DMS153 treated with DMSO at 0.1 percent for 48 hours (cell line): ENCODE measurements around the gene FAHD1.

Experiments used
- DNase-seq: peaks from one replicate; lab custom pipeline; 2025; ENCODE audit not compliant: unreplicated experiment; lab: John Stamatoyannopoulos, UW

Gene FAHD1

DNA sequence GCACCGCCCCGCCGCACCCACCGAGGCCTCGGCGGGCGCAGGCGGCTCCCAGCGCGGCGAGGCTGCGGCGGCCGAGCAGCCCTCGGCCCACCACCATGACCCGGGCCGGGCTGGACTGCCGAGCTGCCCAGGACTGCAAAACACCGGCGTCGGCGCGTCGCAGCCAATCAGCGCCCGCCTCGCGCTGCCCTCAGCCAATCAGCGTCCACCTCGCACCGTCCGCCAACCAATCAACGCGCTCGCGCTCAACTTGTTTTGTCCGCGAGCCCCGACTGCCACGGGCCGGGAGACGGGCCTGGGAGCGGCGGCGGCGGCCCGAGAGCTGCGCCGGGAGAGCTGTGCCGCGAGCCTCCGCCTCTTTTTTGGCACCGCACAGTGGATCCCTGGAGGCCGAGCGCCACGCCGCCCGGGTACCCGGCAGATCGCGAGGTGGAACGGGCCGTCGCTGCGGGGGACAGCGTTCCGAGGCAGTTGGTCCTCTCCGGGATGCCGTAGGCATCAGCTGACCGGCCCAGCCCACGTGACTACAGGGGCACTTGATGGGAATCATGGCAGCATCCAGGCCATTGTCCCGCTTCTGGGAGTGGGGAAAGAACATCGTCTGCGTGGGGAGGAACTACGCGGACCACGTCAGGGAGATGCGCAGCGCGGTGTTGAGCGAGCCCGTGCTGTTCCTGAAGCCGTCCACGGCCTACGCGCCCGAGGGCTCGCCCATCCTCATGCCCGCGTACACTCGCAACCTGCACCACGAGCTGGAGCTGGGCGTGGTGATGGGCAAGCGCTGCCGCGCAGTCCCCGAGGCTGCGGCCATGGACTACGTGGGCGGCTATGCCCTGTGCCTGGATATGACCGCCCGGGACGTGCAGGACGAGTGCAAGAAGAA, at the start of gene FAHD1, which contains the start of gene HAGH:
Gene FAHD1 (plus strand): TSS at position 516 of the 883 bp plus-strand sequence. CDS start 33 bp downstream, at position 549.
Gene HAGH (minus strand): TSS at position 135 of the 883 bp plus-strand sequence. CDS start 38 bp downstream, at position 97.
- peak; percentile 92 for DNase-seq

DNA sequence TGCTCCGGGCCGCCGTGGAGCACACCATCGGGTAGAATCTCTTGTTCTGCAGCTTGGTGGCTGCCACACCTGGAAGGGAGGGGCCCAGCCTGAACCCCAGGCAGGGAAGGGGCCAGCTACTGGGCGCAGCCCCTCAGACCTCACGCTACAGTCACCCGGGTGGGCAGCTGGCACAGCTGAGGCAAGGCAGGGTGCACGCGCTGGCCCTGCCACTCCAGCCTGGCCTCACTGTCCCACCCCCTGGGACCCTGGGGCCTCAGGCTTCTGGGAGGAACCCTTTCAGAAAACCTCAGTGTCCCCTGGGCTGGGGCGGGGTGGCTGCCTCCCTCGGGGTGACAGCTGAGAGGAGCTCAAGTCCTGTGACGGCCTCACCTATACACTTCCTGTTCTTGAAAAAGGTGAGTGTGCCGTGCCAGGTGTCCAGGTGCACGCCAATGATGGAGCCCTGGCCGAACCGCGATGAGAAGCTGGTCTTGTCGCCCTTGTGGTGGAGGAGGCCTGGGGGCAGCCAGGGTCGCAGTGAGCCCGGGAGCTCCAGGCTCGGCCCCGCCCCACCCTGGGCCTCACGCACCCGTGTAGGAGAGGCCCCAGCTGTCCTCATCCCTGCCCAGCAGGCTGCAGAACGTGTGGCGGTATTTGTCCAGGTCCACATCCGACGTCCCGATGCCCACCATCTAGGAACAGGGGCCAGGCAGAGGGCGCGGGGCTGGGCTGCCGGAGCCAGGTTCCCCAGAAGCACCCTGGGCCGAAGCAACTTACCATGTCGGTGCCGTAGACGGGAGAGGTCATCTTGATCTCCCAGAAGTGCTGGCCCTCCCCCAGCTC, 49.4 kb upstream of the FAHD1 start:
- DNase-seq, result no peak

DNA sequence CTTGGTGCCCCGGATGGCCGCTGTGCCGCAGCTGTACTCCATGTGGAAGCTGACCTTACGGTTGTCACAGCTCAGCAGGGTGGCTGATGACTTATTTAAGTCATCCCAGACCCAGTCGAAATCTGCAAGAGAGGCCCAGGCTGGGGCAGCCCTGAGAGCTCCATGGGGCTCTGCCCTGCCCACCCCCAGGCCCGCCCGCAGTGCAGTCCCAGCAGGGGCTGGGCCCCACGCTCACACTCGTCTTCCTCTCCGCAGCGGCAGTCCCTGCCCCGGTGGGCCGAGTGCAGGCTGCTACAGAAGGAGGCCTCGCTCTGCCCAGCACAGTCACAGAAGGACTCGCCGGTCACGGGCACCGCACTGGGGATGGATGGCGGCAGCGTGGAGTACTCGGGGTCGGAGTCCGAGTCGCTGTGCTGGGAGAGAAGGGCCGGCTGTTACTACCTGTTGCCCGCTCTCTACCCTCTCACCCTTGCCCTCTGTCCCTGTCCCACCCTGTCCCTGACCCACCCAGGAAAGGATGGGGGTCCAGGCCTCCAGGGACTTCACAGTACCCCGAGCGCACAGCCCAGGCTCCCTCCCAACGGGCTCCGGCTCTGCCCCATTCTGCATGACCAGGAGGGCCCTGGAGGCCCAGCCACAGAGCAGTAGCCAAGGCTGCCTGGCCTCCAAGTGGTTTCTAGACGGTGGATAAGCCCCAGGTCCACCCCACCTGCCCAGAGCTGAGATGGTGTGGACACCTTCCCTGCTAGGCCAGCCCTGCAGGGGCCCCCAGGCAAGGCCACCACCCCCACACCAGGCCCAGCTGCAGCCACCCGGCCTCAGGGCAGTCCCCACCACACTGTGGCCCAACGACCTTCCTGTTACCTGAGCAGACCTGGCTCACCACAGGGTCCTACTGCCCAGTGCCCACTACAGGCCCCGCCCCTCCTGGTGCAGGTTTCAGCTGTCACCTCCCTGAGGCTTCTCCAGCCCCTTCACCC, 48.5 kb upstream of the FAHD1 start:
- no peak for DNase-seq

DNA sequence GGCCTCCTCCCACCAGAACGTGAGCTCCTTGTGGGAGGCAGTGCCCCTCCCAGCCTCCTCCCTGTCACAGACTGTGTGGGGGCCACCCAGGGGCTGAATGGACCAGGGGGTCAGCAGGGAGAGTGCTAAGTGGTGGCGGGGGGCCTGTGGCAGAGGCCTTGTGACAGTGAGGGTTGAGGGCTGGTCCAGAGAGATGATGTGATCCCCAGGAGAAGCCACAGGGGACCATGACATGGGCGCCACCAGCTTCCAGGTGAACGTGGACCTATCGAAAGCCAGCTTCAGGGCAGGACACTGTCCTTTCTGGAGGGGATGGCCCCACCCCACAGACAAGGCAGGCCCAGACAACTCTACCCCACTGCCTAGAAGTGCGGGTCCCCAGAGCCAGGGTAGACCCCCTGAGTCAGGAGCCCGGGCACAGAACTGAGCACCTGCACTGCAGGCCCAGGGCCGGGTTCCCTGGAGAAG, 47.7 kb upstream of the FAHD1 start:
- DNase-seq, result no peak

DNA sequence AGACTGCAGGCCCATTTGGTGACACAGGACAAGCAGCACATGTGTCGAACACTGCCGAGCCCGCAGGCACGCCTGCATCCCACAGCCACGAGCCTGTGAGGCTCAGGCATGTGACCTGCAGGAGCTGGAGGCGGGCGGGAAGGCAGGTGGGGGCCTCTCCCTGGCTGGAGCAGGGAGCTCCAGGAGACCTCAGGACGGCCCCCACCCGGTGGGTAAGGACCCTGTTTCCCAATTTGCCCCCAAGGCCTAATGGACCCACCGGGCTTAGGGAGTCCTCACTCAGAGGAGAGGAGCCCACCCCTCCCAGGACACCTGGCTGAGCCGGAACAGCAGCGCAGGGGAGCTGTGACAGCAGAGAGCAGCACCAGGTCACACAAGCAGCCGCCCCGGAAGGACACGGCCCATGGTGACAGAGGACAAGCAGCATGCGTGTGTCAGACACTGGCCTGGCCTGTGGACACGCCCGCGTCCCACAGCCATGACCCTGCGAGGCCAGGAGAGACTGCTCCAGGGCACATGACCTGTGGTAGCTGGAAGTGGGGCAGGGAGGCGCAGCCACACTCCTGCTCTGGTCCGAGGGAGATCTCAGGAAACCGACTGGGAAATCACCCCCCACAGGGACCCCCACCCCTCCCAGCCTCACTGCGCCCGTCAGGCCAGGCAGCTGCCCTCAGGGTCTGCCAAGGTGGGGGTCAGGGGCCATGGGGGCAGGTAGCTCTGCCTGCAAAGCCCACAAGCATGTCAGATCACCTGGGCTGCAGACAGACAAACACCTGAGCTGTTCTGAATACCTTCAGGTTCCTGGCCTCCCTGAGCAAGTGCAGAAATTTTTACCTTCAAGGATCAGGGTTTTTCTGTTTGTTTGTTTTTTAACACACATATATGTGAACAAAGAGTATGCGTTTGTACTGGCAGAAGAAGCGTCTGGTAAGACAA, 47.0 kb upstream of the FAHD1 start:
- DNase-seq, result no peak

DNA sequence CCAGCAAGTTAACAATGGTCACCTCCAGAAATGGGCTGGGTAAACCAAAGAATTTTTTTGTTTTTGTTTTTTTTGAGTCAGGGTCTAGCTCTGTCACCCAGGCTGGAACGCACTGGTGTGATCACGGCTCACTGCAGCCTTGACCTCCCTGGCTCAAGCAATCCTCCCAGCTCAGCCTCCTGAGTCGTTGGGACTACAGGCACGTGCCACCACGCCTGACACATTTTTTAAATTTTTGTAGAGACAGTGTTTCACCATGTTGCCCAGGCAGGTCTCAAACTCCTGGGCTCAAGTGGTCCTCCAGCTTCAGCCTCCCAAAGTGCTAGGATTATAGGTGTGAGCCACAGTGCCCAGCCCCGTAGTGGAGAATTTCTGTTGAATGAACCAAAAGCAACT, 46.3 kb upstream of the FAHD1 start:
- no peak for DNase-seq

DNA sequence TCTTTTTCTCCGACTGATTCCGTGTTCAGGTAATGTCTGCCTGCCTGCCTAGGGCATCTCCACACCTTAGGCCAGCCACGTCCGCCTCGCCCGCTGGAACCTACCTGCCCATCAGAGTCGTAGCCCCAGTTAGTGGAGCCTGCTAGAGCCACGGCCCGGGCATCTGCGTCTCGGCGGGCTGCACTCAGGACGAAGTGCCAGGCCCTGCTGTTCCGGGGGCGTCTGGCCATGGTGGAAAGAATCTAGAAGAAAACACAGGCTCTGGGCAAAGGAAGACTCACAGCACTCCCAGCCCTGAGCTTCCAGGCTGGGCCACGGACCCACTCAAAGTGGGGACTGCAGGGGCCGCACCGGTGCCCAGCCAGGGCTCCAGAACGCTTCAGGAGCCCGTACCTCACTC, 45.8 kb upstream of the FAHD1 start:
- DNase-seq, result no peak

DNA sequence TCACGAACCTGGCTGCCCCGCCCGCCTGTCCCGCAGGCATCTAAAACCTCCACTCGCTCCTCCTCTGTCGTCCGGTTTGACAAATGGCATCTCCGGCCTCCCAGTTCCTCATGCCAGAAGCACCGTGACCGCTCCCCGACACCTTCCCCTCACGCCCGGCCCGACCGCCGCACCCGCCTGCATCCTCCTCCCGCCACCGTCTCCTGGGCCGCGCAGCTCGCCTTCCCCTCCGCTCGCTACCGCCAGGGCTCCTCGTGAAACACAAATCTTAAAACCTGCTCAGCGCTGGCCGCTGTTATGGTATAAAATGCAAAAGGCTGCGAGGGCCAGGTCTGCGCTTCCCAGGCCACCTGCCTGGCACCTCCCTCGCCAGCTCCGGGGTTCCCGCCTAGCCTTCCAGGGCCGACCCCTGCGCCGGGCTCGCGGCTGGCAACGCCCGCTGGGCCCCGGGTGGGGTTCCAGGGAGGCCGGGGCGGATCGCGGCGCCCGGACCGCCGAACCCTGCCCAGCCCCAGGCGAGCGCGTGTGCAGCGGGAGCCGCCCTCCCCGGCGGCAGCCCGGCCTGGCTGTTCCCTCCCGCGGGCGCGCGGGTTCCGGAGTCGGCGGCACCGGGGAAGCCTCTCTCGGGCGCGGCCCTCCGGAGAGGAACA, 45.1 kb upstream of the FAHD1 start:
- no peak for DNase-seq

DNA sequence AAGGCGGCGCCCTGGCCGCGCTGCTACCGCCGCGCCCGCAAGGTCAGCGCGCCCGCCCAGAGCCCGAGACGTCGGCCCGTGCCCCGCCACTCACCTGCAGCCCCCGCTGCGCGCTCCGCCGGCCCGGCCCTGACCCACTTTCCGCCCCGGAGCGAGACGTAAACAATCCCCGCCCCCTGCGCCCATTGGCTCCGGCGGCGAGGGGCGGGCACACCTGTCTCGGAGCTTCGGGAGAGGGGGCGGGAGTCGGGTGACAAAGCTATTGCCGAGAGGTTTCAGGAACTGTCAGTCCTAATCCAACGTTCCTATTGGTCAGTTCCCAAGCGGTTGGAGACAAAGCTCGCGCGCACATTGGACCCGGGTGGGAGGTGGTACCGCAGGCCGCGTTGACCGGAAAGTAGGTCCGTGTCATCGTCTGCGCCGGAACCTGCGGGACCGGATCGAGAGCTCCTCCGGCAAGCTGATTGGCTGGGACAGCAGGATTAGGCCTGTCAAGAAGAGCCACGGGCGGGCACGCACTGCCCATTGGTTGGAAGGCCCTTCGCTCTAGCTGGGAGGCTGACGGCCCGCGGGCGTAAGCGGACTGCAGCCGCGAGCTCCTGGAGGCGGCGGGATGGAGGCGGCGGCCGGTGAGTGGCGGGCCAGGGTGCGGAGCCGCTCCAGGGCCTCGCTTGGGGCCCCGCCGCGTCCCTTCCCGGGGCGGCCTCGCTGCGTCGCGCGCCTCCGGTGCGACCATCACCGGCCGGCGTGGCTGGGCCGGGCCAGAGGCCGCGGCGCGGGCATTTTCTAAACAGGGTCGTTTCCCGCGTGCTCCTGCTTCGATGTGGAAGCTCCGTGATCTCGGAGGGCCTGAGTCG, 44.4 kb upstream of the FAHD1 start, which contains the start of the genes NUBP2 and SPSB3:
Gene NUBP2 (plus strand): TSS at position 553 of the 857 bp plus-strand sequence. CDS start 61 bp downstream, at position 614.
Gene SPSB3 (minus strand): TSS at position 164 of the 857 bp plus-strand sequence. CDS start 1,088 bp downstream, outside the sequence.
- peak; percentile 99 for DNase-seq

DNA sequence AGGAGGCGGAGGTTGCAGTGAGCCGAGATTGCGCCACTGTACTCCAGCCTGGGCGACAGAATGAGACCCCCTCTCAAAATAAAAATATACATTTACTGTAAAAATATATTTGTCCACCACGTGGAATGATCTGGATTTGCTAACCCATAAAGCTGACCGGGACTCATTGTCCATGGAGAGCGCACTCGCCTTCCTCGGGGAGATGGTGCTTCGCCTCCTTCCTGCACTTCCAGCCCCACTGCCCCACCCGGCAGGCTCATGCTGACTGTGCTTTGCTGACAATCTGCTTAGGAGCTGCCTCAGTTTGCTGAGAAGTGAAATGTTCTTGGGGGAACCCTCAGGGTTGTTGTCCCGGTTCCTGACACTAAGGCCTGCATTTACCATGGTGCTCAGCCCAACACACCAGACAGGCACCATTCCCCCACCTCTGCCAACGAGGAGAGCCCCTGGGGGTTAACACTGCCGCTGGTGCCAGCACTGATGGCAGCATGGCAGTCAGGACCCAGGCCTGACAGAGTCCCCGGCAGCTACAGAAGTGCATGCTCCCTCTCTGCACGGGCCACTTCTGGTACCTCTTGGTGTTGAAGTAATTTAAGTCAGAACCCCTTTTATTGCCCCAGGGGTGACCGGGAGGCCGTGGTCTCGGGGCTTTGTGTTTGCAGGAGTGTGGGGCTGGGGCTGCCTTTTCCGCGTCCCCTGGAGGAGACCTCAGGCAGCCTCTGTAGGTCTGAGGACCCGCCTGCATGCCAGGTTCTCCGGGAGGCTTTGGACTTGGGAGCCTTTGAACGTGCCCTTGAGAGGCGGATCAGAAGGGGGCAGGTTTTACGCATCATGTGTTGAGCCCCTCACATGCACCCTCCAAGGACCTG, 41.8 kb upstream of the FAHD1 start:
- DNase-seq, result no peak

DNA sequence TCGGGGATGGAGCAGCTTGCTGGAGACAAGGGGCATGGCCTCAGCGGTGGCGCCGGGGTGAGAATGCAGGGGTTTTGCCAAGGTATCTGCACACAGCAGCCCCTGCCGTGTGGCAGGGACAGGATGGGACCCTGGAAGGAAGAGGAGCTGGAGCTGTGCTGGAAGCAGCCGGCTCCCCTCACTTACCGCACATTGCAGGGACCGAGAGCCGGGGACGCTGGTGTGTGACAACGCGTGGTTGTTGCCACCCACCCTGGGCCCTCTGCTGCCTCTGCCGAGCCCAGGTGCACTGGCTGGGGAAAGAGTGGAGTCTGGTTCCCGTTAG, 41.2 kb upstream of the FAHD1 start:
- no peak for DNase-seq

DNA sequence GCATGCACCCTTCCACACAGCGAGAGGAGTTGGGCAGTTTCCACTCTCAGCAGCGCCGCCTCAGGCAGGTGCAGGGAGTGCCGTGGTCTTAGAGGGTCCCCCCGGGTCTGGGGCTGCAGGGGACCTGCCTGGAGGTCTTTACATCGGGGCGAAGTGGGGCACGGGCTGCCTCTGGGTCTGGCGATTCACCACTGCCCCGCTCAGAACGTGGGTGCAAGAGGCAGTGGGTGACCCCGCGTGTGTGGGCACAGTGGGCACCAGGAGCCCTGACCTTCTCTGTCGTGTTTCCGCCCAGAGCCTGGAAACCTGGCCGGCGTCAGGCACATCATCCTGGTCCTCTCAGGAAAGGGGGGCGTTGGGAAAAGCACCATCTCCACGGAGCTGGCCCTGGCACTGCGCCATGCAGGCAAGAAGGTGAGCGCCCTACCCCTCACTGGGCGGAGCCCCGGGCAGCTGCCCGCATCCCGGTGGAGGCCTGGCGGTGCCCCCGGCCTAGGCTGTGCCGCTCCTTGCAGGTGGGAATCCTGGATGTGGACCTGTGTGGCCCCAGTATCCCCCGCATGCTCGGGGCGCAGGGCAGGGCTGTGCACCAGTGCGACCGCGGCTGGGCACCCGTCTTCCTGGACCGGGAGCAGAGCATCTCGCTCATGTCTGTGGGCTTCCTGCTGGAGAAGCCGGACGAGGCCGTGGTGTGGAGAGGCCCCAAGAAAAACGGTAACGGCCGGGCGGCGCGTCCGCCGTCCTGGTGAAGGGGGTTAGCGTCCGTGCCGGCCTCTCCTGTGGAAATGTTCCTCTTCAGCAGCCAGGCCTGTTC, 40.6 kb upstream of the FAHD1 start:
- no peak for DNase-seq

DNA sequence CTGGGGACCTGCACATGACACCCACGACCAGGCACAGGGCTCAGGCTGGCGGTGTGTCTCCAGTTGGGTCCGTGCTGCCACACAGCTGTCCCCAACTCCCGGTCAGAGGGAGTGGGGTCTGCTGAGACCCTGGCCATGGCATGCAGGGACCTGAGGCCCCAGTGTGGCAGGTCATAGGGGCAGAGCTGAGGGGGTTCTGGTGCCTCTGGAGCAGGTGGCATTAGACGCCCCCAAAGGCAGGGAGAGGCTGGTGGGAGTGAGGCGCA, 40.0 kb upstream of the FAHD1 start:
- DNase-seq, result no peak

DNA sequence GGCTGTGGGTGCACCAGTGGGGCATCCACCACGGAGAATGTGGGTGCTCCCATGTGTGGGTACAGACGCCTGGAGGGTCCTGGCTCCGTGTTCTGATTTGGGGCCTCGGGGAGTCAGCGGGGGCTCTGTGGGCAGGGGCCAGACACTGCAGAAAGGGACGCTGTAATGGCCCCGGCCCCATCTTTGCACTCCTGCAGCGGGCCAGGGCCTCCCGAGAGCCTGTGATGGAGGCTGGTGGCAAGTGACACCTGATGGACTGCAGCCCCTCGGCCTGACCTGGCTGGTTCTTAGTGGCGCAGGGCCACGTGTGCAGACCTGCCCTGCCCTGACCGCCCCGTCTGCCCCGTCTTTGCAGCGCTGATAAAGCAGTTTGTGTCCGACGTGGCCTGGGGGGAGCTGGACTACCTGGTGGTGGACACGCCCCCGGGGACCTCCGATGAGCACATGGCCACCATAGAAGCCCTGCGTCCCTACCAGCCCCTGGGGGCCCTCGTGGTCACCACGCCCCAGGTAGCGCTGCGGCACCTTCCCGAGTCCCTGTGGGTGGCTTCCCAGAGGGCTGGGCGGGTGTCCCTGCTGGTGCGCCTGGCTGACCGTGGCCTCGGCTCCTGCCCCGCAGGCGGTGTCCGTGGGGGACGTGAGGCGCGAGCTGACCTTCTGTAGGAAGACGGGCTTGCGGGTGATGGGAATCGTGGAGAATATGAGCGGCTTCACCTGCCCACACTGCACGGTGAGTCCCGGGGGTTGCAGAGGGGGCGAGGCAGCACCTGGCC, 39.5 kb upstream of the FAHD1 start:
- no peak for DNase-seq

DNA sequence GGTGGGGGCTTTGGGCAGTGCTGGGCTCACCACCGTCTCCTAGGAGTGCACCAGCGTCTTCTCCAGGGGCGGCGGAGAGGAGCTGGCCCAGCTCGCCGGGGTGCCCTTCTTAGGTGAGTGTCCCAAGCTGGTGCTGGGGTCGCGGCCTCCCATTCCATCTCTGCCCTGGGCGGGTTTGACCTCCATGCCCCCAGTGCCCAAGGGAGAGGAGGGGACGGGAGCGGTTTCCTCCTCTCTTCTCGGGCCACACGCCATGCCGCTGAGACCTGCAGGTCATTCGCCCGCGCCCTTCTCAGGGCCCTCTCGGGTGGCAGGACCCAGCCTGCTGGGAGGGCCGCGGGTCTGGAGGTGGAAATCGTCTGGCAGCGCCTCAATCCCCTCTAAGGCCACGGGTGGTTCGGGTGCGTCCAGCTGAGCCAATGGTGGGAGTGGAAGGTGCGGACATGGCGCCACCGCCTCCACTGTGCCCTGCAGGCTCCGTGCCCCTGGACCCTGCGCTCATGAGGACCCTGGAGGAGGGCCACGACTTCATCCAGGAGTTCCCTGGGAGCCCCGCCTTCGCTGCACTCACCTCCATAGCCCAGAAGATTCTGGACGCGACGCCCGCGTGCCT, 38.8 kb upstream of the FAHD1 start:
- DNase-seq, result no peak
